WTC11 (cell line): Measurements from ENCODE around the gene COMMD7. TPM values are rescaled to one million over a fixed set of nuclear protein-coding genes. Genes with fewer than 3 reads are reported as not detected.

Experiments
- ATF6 ChIP-seq: sonication (generic); formaldehyde crosslinking; IDR thresholded peaks from 2 replicates; pipeline ENCODE4 v1.8.1; 2023; ENCODE audit warnings: mild to moderate bottlenecking, missing genetic modification reagents
- E2F4 ChIP-seq: sonication (generic); formaldehyde crosslinking; IDR thresholded peaks from 2 replicates; pipeline ENCODE4 v1.8.1; 2022; ENCODE audit warnings: low read depth, mild to moderate bottlenecking, moderate library complexity, missing genetic modification reagents, borderline replicate concordance
- ESRRA ChIP-seq: sonication (generic); formaldehyde crosslinking; IDR thresholded peaks from 2 replicates; pipeline ENCODE4 v1.8.1; 2022; ENCODE audit warnings: mild to moderate bottlenecking, missing genetic modification reagents, borderline replicate concordance
- FOXP4 ChIP-seq: sonication (generic); formaldehyde crosslinking; IDR thresholded peaks from 2 replicates; pipeline ENCODE4 v1.8.0; 2022; ENCODE audit warnings: mild to moderate bottlenecking, missing genetic modification reagents
- IRF2 ChIP-seq: sonication (generic); formaldehyde crosslinking; IDR thresholded peaks from 2 replicates; pipeline ENCODE4 v1.8.0; 2022; ENCODE audit warnings: low read depth, missing genetic modification reagents, borderline replicate concordance
- JUN ChIP-seq: sonication (generic); formaldehyde crosslinking; IDR thresholded peaks from 2 replicates; pipeline ENCODE4 v1.8.0; 2023; ENCODE audit warnings: mild to moderate bottlenecking, missing genetic modification reagents
- KAT7 ChIP-seq: sonication (generic); formaldehyde crosslinking; IDR thresholded peaks from 2 replicates; pipeline ENCODE4 v1.8.1; 2023; ENCODE audit warnings: missing genetic modification reagents, mild to moderate bottlenecking, borderline replicate concordance
- NR1H2 ChIP-seq: sonication (generic); formaldehyde crosslinking; IDR thresholded peaks from 2 replicates; pipeline ENCODE4 v1.9.0; 2021; ENCODE audit warnings: mild to moderate bottlenecking, moderate library complexity, missing genetic modification reagents
- NR2C2 ChIP-seq: sonication (generic); formaldehyde crosslinking; IDR thresholded peaks from 2 replicates; pipeline ENCODE4 v1.8.0; 2022; ENCODE audit warnings: mild to moderate bottlenecking, missing genetic modification reagents
- TEAD1 ChIP-seq: sonication (generic); formaldehyde crosslinking; IDR thresholded peaks from 2 replicates; pipeline ENCODE4 v1.8.0; 2022; ENCODE audit warnings: mild to moderate bottlenecking, missing genetic modification reagents
- TEAD4 ChIP-seq: sonication (generic); formaldehyde crosslinking; IDR thresholded peaks from 2 replicates; pipeline ENCODE4 v1.8.0; 2022; ENCODE audit warnings: mild to moderate bottlenecking, missing genetic modification reagents
- USF1 ChIP-seq: sonication (generic); formaldehyde crosslinking; IDR thresholded peaks from 2 replicates; pipeline ENCODE4 v1.8.0; 2022; ENCODE audit warnings: mild to moderate bottlenecking, missing genetic modification reagents
- ZBTB43 ChIP-seq: sonication (generic); formaldehyde crosslinking; IDR thresholded peaks from 2 replicates; pipeline ENCODE4 v1.8.1; 2023; ENCODE audit warnings: mild to moderate bottlenecking, missing genetic modification reagents
- ZNF121 ChIP-seq: sonication (generic); formaldehyde crosslinking; IDR thresholded peaks from 2 replicates; pipeline ENCODE4 v1.8.0; 2023; ENCODE audit warnings: missing genetic modification reagents
- ZNF138 ChIP-seq: sonication (generic); formaldehyde crosslinking; conservative IDR thresholded peaks from 2 replicates; pipeline ENCODE4 v1.8.1; 2022; ENCODE audit warnings: mild to moderate bottlenecking, moderate library complexity, missing genetic modification reagents
- ZNF396 ChIP-seq: fragments of 250-450 bp; sonication (Bioruptor Pico); IDR thresholded peaks from 2 replicates; pipeline ENCODE4 v1.8.0; 2021; ENCODE audit warnings: mild to moderate bottlenecking, moderate library complexity, borderline replicate concordance
- total RNA-seq: library from RNA; stranded (reverse); gene quantifications from 3 replicates; pipeline ENCODE4 v1.2.3, GENCODE V29; 2021
- TF ChIP-seq, protein P1 (sequence below): sonication (generic); formaldehyde crosslinking; IDR thresholded peaks from 2 replicates; pipeline ENCODE4 v1.8.1; 2022; ENCODE audit warnings: mild to moderate bottlenecking, moderate library complexity, missing genetic modification reagents
- TF ChIP-seq, protein P2 (sequence below): sonication (generic); formaldehyde crosslinking; IDR thresholded peaks from 2 replicates; pipeline ENCODE4 v1.8.1; 2023; ENCODE audit warnings: mild to moderate bottlenecking, missing genetic modification reagents, borderline replicate concordance
- TF ChIP-seq, protein P3 (sequence below): sonication (generic); formaldehyde crosslinking; IDR thresholded peaks from 2 replicates; pipeline ENCODE4 v1.8.1; 2023; ENCODE audit warnings: mild to moderate bottlenecking, missing genetic modification reagents, moderate library complexity
- TF ChIP-seq, protein P4 (sequence below): fragments of 250-450 bp; sonication (Bioruptor Pico); IDR thresholded peaks from 2 replicates; pipeline ENCODE4 v2.1.2; 2022; ENCODE audit warnings: mild to moderate bottlenecking, moderate library complexity

COMMD7 gene
- total RNA-seq, 1 experiment from 2014 or later = 42.3 TPM

DNA sequence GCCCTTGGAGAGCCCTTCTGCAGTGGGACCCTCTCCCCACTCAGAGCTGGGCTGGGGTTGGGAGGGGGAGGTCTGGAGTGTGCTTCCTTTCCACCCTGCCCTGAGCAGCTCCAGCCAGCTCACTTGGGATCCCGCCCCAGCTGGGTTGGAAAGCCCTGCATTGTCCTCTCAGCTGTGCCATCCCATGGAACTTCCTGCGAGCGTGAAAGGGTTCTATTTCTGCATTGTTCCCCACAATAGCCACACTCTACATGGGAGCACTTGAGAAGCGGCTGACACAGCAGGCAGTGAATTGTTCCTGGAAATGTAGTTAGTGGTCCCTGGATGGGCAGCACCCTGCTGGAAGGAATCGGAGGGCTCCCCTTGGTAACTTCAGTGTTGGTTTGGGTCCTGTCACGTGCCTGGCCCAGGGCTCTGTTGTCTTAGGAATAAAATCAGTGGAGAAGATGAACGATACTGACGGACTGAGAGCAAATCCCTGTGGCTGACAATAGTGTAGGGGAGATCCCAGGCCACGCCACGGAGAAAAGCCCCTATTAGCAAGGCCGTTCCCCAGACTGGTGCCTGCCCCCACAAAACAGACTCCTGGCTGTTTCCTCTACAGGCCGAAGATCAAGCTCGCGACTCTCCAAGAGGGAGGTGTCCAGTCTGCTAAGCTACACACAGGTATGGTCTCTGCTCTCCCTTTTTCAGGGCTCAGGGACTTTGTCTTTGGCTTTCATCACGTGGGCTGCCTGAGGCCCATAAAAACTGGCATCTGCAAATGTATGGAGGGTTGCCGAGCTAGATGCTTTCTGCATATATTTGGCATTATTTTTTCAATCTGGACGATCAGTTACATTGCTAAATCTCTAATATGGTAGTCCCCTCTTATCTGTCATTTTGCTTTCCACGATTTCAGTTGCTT lies 37.7 kb upstream of the COMMD7 start (continued):
- TF ChIP-seq IRF2 (CRISPR knock-in tag) (no peak), ESRRA (CRISPR knock-in tag) (no peak), NR1H2 (CRISPR knock-in tag) (no peak), FOXP4 (CRISPR knock-in tag) (0 out of 2 replicates have a peak, but pooled peaks have one; percentile 26), ZNF138 (no peak), ZBTB43 (no peak), JUN (CRISPR knock-in tag) (no peak), ATF6 (CRISPR knock-in tag) (no peak), TEAD4 (CRISPR knock-in tag) (no peak), USF1 (CRISPR knock-in tag) (peak; percentile 49; the same call in 1 of the 2 replicates), NR2C2 (CRISPR knock-in tag) (no peak), TEAD1 (CRISPR knock-in tag) (0 out of 2 replicates have a peak, but pooled peaks have one; percentile 44), ZNF396 (CRISPR knock-in tag) (no peak), KAT7 (no peak), ZNF121 (no peak), E2F4 (CRISPR knock-in tag) (no peak)
- TF ChIP-seq, protein P1, sequence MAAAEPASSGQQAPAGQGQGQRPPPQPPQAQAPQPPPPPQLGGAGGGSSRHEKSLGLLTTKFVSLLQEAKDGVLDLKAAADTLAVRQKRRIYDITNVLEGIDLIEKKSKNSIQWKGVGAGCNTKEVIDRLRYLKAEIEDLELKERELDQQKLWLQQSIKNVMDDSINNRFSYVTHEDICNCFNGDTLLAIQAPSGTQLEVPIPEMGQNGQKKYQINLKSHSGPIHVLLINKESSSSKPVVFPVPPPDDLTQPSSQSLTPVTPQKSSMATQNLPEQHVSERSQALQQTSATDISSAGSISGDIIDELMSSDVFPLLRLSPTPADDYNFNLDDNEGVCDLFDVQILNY (CRISPR knock-in tag) = no peak
- TF ChIP-seq, protein P2, sequence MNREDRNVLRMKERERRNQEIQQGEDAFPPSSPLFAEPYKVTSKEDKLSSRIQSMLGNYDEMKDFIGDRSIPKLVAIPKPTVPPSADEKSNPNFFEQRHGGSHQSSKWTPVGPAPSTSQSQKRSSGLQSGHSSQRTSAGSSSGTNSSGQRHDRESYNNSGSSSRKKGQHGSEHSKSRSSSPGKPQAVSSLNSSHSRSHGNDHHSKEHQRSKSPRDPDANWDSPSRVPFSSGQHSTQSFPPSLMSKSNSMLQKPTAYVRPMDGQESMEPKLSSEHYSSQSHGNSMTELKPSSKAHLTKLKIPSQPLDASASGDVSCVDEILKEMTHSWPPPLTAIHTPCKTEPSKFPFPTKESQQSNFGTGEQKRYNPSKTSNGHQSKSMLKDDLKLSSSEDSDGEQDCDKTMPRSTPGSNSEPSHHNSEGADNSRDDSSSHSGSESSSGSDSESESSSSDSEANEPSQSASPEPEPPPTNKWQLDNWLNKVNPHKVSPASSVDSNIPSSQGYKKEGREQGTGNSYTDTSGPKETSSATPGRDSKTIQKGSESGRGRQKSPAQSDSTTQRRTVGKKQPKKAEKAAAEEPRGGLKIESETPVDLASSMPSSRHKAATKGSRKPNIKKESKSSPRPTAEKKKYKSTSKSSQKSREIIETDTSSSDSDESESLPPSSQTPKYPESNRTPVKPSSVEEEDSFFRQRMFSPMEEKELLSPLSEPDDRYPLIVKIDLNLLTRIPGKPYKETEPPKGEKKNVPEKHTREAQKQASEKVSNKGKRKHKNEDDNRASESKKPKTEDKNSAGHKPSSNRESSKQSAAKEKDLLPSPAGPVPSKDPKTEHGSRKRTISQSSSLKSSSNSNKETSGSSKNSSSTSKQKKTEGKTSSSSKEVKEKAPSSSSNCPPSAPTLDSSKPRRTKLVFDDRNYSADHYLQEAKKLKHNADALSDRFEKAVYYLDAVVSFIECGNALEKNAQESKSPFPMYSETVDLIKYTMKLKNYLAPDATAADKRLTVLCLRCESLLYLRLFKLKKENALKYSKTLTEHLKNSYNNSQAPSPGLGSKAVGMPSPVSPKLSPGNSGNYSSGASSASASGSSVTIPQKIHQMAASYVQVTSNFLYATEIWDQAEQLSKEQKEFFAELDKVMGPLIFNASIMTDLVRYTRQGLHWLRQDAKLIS (CRISPR knock-in tag) = no peak
- TF ChIP-seq, protein P3, sequence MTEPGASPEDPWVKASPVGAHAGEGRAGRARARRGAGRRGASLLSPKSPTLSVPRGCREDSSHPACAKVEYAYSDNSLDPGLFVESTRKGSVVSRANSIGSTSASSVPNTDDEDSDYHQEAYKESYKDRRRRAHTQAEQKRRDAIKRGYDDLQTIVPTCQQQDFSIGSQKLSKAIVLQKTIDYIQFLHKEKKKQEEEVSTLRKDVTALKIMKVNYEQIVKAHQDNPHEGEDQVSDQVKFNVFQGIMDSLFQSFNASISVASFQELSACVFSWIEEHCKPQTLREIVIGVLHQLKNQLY (CRISPR knock-in tag) = no peak
- TF ChIP-seq, protein P4, sequence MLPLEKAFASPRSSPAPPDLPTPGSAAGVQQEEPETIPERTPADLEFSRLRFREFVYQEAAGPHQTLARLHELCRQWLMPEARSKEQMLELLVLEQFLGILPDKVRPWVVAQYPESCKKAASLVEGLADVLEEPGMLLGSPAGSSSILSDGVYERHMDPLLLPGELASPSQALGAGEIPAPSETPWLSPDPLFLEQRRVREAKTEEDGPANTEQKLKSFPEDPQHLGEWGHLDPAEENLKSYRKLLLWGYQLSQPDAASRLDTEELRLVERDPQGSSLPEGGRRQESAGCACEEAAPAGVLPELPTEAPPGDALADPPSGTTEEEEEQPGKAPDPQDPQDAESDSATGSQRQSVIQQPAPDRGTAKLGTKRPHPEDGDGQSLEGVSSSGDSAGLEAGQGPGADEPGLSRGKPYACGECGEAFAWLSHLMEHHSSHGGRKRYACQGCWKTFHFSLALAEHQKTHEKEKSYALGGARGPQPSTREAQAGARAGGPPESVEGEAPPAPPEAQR (CRISPR knock-in tag) = no peak
